GM18499 (cell line): Measurements from ENCODE around the gene PTK7.
A peak's percentile ranks its signal among the peaks of the same experiment; 100 is the strongest.

Source experiments
- ATAC-seq: cut with Tn5 transposase; IDR thresholded peaks from one replicate; pipeline ENCODE4 v1.9.1; 2021; ENCODE audit warnings: moderate number of reproducible peaks; ENCODE audit not compliant: insufficient read depth, unreplicated experiment

PTK7 gene

GRCh38 chr6:43174263-43175112, 98.4 kb downstream of the PTK7 start:
- peak; percentile 46 for ATAC-seq

DNA sequence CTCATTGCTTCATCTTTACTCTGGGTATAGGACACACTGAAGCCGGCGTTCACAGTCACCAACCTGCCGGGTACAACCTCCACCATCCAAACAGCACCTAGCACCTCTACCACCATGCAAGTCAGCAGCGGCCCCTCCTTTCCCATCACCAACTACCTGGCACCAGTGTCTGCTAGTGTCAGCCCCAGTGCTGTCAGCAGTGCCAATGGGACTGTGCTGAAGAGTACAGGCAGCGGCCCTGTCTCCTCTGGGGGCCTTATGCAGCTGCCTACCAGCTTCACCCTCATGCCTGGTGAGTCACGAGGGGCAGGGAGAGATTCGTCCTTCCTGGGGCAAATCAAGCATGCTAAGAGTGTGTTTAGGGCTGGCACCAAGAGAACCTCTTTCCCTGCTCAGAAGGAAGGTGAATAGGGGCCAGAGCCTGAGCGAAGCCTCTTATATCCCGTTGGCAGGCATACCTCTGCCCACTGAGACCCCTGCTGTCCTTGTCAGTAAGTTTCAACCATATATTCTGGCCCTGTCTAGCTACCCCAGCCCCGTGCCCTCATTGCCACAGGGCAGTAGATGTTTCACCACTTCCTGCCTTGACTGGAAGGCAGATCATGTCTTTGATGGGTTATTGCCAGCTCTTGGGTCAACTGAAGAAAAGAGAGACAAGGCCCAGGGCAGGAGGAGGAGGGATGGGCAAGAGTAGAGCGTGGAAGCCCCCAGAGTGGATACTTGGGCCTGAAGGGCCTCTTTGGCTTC, 99.7 kb downstream of the PTK7 start:
- ATAC-seq = no peak

DNA sequence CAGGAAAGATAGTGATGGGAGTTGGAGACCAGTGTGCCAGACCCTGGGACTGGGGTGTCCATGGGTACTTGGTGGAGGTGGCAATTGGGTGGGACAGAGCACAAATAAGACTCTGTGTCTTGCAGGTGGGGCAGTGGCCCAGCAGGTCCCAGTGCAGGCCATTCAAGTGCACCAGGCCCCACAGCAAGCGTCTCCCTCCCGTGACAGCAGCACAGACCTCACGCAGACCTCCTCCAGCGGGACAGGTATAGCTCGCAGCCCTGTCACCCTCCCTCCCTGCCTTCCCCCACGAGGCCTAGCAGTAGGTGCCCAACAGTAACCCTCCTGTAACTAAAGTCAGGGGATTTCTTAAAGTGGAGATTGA, 100.3 kb downstream of the PTK7 start:
- no peak for ATAC-seq

- ATAC-seq = no peak
Observed at GRCh38 chr6:43178150-43178549, 102.0 kb downstream of the PTK7 start.

DNA sequence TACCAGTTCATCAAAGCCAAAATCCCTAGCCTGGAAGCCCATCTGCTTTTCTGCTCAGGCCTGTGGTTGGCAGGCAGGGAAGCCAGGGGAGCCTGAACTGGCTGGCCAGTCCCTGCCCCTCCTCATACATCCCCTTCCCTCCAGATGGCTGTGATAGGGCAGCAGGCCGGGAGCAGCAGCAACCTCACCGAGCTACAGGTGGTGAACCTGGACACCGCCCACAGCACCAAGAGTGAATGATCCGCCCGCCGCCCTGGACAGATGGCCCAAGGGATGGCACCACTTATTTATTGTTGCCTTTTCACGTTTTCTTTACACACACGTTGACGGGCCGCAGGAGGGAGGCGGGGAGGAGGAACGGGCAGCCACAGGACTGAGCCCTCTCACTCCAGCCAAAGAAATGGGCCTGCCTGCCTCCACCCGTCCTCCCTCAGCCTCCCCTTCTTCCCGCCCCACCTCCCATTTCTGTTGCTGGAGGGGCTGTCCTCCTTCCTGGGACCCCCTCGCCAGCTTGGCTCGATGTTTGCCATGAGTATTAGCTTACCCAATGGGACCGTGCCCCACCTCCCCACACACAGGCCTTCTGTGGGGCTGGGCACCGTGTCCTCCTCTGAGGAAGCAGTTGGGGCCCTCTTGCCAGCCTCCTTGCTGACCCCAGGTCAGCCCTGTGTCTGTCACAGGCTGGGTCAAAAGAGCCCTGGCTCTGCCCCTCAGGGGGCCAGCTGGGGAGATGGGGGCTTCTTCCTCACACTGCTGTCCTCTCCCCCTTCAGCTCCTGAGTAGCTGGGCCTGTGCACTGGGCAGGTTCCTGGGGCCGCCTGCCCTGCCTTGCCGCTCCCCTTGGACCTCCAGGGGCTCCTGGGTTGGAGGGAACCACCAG, 103.1 kb downstream of the PTK7 start:
- ATAC-seq = no peak

DNA sequence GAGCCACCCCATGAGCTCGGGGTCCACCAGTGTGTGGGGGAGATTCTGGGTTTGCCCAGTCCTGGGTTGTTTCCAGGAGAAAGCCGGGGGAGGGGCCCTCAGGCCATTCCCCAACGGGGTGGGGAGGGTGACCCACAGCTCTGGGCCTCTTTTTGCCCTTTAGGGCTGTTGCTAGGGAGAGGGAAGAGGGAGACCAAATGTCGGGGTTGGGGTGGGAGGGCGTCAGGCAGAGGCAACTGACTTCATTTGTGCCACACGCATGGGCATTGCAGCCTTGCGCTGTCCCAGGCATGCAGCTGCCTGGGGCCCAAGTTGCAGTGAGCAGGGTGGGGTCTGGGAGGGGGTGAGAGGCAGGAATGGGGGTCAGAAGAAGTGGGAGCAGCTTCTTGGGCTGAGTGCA, 103.9 kb downstream of the PTK7 start:
- ATAC-seq = no peak

- ATAC-seq = no peak
Observed at GRCh38 chr6:43180985-43181384, 104.9 kb downstream of the PTK7 start.

DNA sequence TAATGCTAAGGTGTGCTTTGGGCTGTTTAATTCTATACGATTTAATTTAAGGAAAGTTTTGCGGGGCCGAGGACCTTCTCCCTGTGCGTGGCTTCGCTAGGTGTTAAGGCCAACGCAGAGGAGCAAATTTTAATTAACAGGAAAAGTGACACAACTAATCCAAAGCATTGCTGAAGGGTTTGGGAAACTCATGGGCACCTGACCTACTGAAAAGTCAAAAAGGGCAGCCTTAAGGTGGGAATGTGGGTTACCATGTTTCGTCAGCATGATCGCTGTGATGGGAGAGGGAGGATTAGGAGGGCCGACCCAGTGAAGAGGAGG, 105.5 kb downstream of the PTK7 start:
- ATAC-seq = no peak

DNA sequence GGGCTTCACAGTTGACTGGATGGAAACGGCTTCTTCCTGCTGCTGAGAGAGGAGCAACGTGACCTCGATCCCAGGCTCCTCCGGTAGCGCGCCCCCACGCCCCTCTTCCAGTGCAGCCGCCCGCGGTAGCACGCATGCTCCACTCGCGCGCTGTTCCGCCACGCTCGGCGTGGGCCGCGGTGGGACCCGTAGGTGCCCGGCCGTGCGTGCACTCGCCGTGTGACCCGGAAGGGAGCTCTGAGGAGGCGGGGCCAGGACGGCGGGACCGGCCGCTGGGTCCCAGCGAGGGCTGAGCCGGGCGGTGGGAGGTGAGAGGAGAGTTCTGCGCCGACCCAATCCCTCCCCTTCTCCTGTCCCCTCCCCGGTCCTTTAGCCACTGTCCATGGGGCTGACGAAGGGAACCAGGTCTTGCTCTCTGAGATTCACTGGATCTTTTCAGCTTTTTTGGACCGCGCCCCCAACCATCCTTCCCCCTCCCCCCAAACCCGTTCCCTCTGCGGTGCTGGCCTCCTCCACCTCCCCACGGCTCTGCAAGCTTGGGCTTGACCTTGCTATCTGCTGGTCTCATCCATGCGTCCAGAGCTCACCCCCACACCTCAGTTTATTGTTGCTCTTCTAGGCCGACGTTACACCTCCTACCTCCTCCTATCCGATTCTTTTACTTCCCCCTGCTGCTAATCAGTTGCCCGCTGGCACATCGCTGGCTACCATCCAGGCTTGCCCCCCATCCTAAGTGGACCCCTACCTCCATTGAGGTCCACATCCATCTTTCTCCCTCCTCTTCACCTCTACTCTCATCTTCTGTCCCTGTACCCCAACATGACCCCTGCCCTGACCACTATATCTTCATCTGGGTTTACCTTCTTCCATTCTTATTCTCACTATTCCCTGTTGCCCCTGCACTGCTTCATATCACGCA, 106.1 kb downstream of the PTK7 start, which contains the start of gene CUL9:
TSS of gene CUL9 (plus strand) at position 255 of the 919 bp plus-strand sequence. CDS start 2,115 bp downstream, outside the sequence.
- peak; percentile 48 for ATAC-seq

DNA sequence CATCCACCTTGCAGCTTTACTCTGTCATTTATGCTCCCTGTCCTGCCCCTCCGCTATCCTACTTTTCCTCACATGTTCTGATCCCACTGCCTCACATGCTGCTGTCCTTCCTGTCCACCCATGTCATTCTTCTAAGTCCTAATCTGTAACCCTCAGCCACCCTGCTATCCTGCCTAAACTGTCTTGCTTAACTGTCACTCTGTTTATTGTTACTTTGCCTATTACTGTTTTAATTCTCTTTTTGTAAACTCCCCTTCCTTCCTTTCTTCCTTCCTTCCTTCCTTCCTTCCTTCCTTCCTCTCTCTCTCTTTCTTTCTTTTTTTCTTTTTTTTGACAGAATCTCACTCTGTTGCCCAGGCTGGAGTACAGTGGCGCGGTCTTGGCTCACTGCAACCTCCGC, 107.3 kb downstream of the PTK7 start:
- no peak for ATAC-seq

DNA sequence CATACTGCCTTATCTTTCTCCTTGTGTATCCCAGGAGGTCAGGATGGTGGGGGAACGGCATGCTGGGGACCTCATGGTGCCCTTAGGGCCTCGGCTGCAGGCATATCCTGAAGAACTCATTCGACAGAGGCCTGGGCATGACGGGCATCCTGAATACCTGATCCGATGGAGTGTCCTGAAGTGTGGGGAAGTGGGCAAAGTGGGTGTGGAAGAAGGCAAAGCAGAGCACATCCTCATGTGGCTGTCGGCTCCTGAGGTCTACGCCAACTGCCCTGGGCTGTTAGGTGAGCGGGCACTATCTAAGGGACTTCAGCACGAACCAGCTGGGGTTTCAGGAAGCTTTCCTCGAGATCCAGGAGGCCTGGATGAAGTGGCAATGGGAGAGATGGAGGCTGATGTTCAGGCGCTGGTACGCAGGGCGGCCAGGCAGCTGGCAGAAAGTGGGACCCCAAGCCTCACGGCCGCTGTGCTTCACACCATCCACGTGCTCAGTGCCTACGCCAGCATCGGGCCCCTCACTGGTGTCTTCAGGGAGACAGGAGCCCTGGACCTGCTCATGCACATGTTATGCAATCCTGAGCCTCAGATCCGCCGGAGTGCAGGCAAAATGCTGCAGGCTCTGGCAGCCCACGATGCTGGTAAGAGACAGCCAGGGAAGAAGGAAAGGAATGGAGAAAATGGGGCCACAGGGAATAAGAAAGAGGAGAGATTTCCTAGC, 108.3 kb downstream of the PTK7 start:
- no peak for ATAC-seq

DNA sequence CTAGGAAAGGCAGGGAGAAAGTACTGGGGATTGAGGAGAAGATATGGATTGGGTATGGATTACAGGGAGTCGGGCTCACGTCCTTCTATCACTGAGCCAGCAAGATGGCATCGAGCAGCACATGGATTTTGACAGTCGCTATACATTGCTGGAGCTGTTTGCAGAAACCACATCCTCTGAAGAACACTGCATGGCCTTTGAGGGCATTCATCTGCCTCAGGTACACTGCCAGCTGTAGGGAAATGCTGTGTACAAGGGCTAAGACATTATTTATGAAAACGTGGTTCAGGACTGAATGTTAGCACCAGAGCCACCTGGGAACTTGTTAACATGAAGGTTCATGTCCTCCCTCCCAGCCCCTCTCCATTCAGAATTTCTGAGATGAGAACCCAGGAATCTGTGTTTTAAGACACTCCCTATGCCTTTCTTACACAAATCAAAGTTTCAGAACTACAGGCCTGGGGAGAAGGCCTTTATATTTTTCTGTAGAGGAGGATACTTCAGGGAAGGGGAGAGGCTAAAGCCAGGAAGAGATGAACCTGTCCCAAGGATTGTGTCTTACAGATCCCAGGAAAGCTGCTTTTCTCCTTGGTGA, 109.4 kb downstream of the PTK7 start:
- no peak for ATAC-seq

- no peak for ATAC-seq
Observed at GRCh38 chr6:43186019-43186418, 109.9 kb downstream of the PTK7 start.

- no peak for ATAC-seq
Observed at GRCh38 chr6:43186706-43187105, 110.6 kb downstream of the PTK7 start.

DNA sequence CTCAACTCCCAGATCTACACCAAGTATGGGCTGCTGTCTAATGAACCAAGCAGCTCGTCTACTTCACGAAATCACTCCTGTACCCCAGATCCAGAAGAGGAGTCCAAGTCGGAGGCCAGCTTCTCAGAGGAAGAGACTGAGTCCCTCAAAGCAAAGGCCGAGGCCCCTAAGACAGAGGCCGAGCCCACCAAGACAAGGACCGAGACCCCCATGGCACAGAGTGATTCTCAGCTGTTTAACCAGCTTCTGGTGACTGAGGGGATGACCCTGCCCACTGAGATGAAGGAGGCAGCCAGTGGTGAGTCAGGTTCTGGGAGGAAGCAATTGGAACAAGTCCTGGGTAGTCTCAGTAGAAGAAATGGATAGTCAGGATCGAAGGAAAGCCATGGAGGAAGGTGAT, 111.7 kb downstream of the PTK7 start:
- ATAC-seq = no peak

- ATAC-seq = no peak
Observed at GRCh38 chr6:43188426-43188825, 112.3 kb downstream of the PTK7 start.

DNA sequence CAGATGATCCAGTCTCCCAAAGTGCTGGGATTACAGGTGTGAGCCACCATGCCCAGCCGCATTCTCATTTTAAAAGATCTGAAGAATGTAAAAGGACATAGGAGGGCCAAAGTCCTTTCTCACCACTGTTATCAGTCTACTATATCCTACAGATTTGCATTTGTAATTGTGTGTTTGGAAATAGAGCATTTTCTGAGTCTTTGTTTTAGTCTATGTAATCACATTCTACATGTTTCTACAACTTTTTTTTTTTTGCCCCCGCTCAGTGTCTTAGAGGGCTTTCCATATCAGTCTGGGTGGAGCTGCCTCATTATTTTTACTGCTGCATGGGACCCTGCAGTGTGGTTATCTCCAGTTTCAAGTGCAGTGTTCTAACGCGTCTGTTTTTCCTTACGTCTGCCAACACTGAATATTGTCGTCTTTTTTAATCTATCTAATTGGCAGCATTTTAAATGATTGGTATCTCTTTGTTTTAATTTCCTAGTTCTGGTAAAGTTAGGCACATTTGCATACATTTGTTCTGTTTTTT, 113.7 kb downstream of the PTK7 start:
- no peak for ATAC-seq

DNA sequence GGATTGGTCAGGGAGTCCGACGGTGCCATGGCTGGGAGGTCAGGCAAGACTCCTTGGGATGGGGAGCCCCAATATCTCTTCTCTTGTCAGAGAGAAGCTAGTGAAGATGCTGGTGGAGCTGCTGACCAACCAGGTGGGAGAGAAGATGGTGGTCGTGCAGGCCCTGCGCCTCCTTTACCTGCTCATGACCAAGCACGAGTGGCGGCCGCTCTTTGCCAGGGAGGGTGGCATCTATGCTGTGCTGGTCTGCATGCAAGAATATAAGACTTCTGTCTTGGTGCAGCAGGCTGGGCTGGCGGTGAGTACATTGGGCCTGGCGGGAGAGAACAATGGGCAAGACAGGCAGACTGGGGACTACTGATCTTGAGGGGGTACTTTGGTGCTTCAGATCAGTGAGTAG, 116.8 kb downstream of the PTK7 start:
- no peak for ATAC-seq

GRCh38 chr6:43193929-43194328, 117.8 kb downstream of the PTK7 start:
- no peak for ATAC-seq
